IMR-90 (cell line): ENCODE data around the gene PTPRN2.

Source experiments
- CTCF ChIP-seq: conservative IDR thresholded peaks from 2 replicates; pipeline ENCODE4 v1.5.1; 2012; ENCODE audit warnings: mild to moderate bottlenecking, low read depth, low read length, improper control_type of control experiment
- RFX5 ChIP-seq: IDR thresholded peaks from 2 replicates; pipeline ENCODE4 v1.8.0; 2012; ENCODE audit warnings: low read depth, mild to moderate bottlenecking, low read length, moderate library complexity

GRCh38 chr7:157645539-157645938, 942.1 kb downstream of the PTPRN2 start:
- no peak for TF ChIP-seq RFX5
- TF ChIP-seq CTCF, result no peak
